HepG2 (cell line): ENCODE results near the gene APC2. TPM values are rescaled to one million over a fixed set of nuclear protein-coding genes. Genes with fewer than 3 reads are reported as not detected.
A peak's percentile ranks its signal among the peaks of the same experiment; 100 is the strongest.

Source experiments
- ATAC-seq: fragments of 200-7000 bp; cut with Tn5 transposase; 3 replicates; pipeline ENCODE4 v1.9.1; 2020; ENCODE audit warnings: mild to moderate bottlenecking, moderate library complexity
- BruUV-seq: library from RNA; stranded (reverse); fragments of 400-500 nt; replicated peaks from 2 replicates; lab custom pipeline; 2021; lab: Mats Ljungman, UMichigan
- CTCF ChIA-PET: fragments of 300-600 bp; formaldehyde crosslinking; extraction: SDS; loops from one replicate; lab custom pipeline; 2021; ENCODE audit warnings: low total read pairs, inconsistent platforms, low intra/inter-chr PET ratio; lab: Yijun Ruan, JAX
- POLR2A ChIA-PET: fragments of 350-600 bp; sonication (Branson Sonifier 250); formaldehyde crosslinking; loops from one replicate; lab custom pipeline; 2020; ENCODE audit warnings: antibody characterized with exemption, inconsistent platforms; lab: Yijun Ruan, JAX
- DNase-seq: peaks from one replicate; pipeline ENCODE4 v3.0.0-alpha.2; 2015; ENCODE audit warnings: low spot score
- FAIRE-seq: peaks from 3 replicates; lab custom pipeline; 2011; peaks lifted over from hg19 to GRCh38; lab: Jason Lieb, UNC
- H2AFZ ChIP-seq: one replicate; pipeline ENCODE4 v1.6.1; 2011; ENCODE audit warnings: low read length, inconsistent platforms
- H3K27ac ChIP-seq: fragments of 300-600 bp; 3 replicates; pipeline ENCODE4 v1.8.0; 2011; ENCODE audit warnings: mixed run types, mild to moderate bottlenecking, mixed read lengths, low read length, inconsistent platforms; ENCODE audit not compliant: insufficient read depth; ENCODE audit errors: extremely low read length
- H3K27me3 ChIP-seq, 2 experiments: fragments of 200-600 bp in 1 of 2; 2 replicates in 1 of 2; 3 replicates in 1 of 2; pipeline versions ENCODE4 v1.6.0 to v1.8.0; 2011; ENCODE audit warnings: low read length in 2 of 2, mild to moderate bottlenecking in 2 of 2, moderate library complexity in 2 of 2, inconsistent platforms in 1 of 2; ENCODE audit not compliant: insufficient read depth in 2 of 2, control insufficient read depth in 1 of 2
- H3K36me3 ChIP-seq, 2 experiments: fragments of 200-600 bp in 1 of 2; replicated peaks in 1 of 2; 2 replicates in 1 of 2; 3 replicates in 1 of 2; pipeline versions ENCODE4 v1.5.1 to v1.8.0; 2011; ENCODE audit warnings: low read length in 2 of 2, inconsistent platforms in 1 of 2; ENCODE audit not compliant: insufficient read depth in 2 of 2, control insufficient read depth in 1 of 2
- H3K4me1 ChIP-seq: 2 replicates; pipeline ENCODE4 v1.5.1; 2012; ENCODE audit warnings: low read length, inconsistent platforms; ENCODE audit not compliant: insufficient read depth
- H3K4me2 ChIP-seq: 2 replicates; pipeline ENCODE4 v1.6.0; 2011; ENCODE audit warnings: low read depth, low read length, inconsistent platforms
- H3K4me3 ChIP-seq, 3 experiments: fragments of 200-600 bp in 1 of 3; sonication (generic), shearing (Covaris generic) in 1 of 3; replicated peaks in 1 of 3; 2 replicates each; pipeline ENCODE4 v1.5.1; 2011 to 2016; ENCODE audit warnings: low read length in 3 of 3, inconsistent platforms in 2 of 3, low read depth in 2 of 3, mild to moderate bottlenecking in 2 of 3, control low read depth in 1 of 3, mixed read lengths in 1 of 3; ENCODE audit not compliant: insufficient read depth in 1 of 3
- H3K79me2 ChIP-seq: one replicate; pipeline ENCODE4 v1.6.1; 2011; ENCODE audit warnings: low read length, inconsistent platforms; ENCODE audit not compliant: insufficient read depth
- H3K9ac ChIP-seq: 2 replicates; pipeline ENCODE4 v1.6.0; 2011; ENCODE audit warnings: mild to moderate bottlenecking, low read depth, low read length, inconsistent platforms; ENCODE audit not compliant: insufficient read depth
- H3K9me3 ChIP-seq: 2 replicates; pipeline ENCODE4 v1.5.1; 2012; ENCODE audit warnings: mild to moderate bottlenecking, low read length
- H4K20me1 ChIP-seq: 2 replicates; pipeline ENCODE4 v1.6.0; 2011; ENCODE audit warnings: inconsistent platforms, mild to moderate bottlenecking, low read length, moderate library complexity; ENCODE audit not compliant: insufficient read depth
- AGO2 ChIP-seq: fragments of 200-400 bp; formaldehyde crosslinking; optimal IDR thresholded peaks from 2 replicates; pipeline ENCODE3; 2017; ENCODE audit warnings: mild to moderate bottlenecking, low read depth, low read length, moderate library complexity
- GABPB1 ChIP-seq: IDR thresholded peaks from 2 replicates; pipeline ENCODE4 v1.6.1; 2016; ENCODE audit warnings: mild to moderate bottlenecking, missing genetic modification reagents, moderate library complexity, missing compliant biosample characterization
- POLR2A ChIP-seq, 2 experiments: IDR thresholded peaks; 2 replicates each; pipeline ENCODE4 v1.6.1; 2011; ENCODE audit warnings: low read depth in 2 of 2, low read length in 2 of 2, mild to moderate bottlenecking in 1 of 2, moderate library complexity in 1 of 2; ENCODE audit not compliant: insufficient read depth in 1 of 2
- POLR2G ChIP-seq: fragments of 200-400 bp; formaldehyde crosslinking; IDR thresholded peaks from 2 replicates; pipeline ENCODE4 v1.6.1; 2018; ENCODE audit warnings: mild to moderate bottlenecking, low read depth, low read length, moderate library complexity
- RXRA ChIP-seq: sonication (generic); formaldehyde crosslinking; IDR thresholded peaks from 2 replicates; pipeline ENCODE4 v1.5.1; 2020; ENCODE audit warnings: missing genetic modification reagents
- SMYD3 ChIP-seq: sonication (generic); formaldehyde crosslinking; IDR thresholded peaks from 2 replicates; pipeline ENCODE4 v1.8.1; 2023; ENCODE audit warnings: mild to moderate bottlenecking, missing genetic modification reagents
- SOX13 ChIP-seq, 3 experiments: fragments of 450-650 bp in 1 of 3; sonication (generic) in 1 of 3; formaldehyde crosslinking in 1 of 3; IDR thresholded peaks in 2 of 3; conservative IDR thresholded peaks in 1 of 3; 2 replicates each; pipeline versions ENCODE4 v1.5.0 to v1.6.1; 2016 to 2020; ENCODE audit warnings: antibody characterized with exemption in 1 of 3, mild to moderate bottlenecking in 1 of 3, missing compliant biosample characterization in 1 of 3, missing genetic modification reagents in 1 of 3, moderate library complexity in 1 of 3
- ZBED4 ChIP-seq: sonication (generic); formaldehyde crosslinking; IDR thresholded peaks from 2 replicates; pipeline ENCODE4 v1.4.0; 2020; ENCODE audit warnings: missing genetic modification reagents, borderline replicate concordance
- ZBTB14 ChIP-seq: sonication (generic); formaldehyde crosslinking; IDR thresholded peaks from 2 replicates; pipeline ENCODE4 v1.4.0; 2020; ENCODE audit warnings: missing genetic modification reagents
- ZBTB25 ChIP-seq: IDR thresholded peaks from 2 replicates; pipeline ENCODE4 v1.6.1; 2018; ENCODE audit warnings: missing genetic modification reagents
- ZFP62 ChIP-seq: sonication (generic); formaldehyde crosslinking; IDR thresholded peaks from 2 replicates; pipeline ENCODE4 v1.4.0; 2020; ENCODE audit warnings: missing genetic modification reagents
- ZMYM3 ChIP-seq: sonication (generic); formaldehyde crosslinking; IDR thresholded peaks from 2 replicates; pipeline ENCODE4 v1.5.1; 2020; ENCODE audit warnings: mild to moderate bottlenecking, missing genetic modification reagents
- ZNF224 ChIP-seq: sonication (generic); formaldehyde crosslinking; IDR thresholded peaks from 2 replicates; pipeline ENCODE4 v1.5.0; 2020; ENCODE audit warnings: mild to moderate bottlenecking, missing genetic modification reagents
- ZNF589 ChIP-seq: sonication (generic); formaldehyde crosslinking; conservative IDR thresholded peaks from 2 replicates; pipeline ENCODE4 v1.8.0; 2022; ENCODE audit warnings: mild to moderate bottlenecking, moderate library complexity, missing genetic modification reagents
- WGBS: methylation state at CpG from one replicate; pipeline ENCODE4 v1.1.6; 2017; ENCODE audit warnings: low lambda C conversion rate; 5-methylcytosine and 5-hydroxymethylcytosine counted together
- in situ Hi-C: cut with HindIII; loops from 2 replicates; pipeline ENCODE4 v1.10.0; 2017; ENCODE audit warnings: low pct_unique_long_range_greater_than_20kb; ENCODE audit not compliant: extremely low pct_ligation_motif_present
- intact Hi-C: fragments of 100-400 bp; cut with micrococcal nuclease; formaldehyde crosslinking; loops from one replicate; pipeline ENCODE4 v1.10.0; 2022; ENCODE audit not compliant: unreplicated experiment
- polyA plus RNA-seq, 8 experiments: library from polyadenylated mRNA; depleted of rRNA in 3 of 8; stranded (reverse) in 7 of 8; unstranded in 1 of 8; fragments of >200 nt; fragmentation: Illumina TruSeq in 4 of 8; extraction: Trizol in 4 of 8; gene quantifications; 2 replicates each; pipeline versions ENCODE4 v1.2.1 to v1.2.3, GENCODE V29; 2011 to 2016; ENCODE audit warnings: low read depth in 4 of 8, missing spikeins in 1 of 8, mixed read lengths in 1 of 8; ENCODE audit not compliant: insufficient read depth in 1 of 8
- total RNA-seq, 5 experiments: library from RNA; depleted of rRNA; stranded (reverse); fragments of >200 nt; fragmentation: Illumina TruSeq; extraction: Trizol; gene quantifications; 2 replicates each; pipeline ENCODE4 v1.2.3, GENCODE V29; 2016; ENCODE audit warnings: low read depth in 1 of 5
- TF ChIP-seq, protein P1 (sequence below): IDR thresholded peaks from 2 replicates; pipeline ENCODE4 v1.6.1; 2016; ENCODE audit warnings: missing compliant biosample characterization, missing genetic modification reagents, borderline replicate concordance

The APC2 gene
- total and polyA plus RNA-seq, 2 of the 13 experiments (the other 11 are each of a cell fraction or from before 2014, with no cell fraction given) = 0.08 to 0.22 TPM

DNA sequence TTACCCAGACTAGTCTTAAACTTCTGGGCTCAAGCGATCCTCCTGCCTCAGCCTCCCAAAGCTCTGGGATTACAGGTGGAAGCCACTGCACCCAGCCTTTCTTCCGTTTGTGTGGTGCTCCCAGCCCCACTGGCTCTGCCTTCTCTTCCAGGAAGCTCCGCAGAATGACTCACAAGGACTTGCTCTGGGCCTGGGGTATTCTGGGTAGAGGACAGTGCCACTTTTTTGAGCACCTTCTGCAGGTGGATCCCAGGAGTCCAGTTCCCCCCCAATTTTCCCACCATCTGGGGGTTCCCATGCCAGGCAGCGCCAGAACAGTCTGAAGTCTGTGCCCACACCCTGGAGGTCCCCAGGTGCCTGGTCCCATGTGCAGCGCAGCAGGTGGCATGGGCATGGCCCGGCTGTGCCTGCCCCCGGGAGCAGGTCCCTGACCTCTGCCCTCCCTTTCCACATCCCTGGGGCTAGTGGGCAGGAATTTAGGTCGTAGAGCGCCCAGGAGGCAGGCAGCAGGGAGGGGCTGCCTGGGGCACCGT, 42.6 kb downstream of the APC2 start (continued):
- 0 out of 2 replicates have a peak, but pooled peaks have one; percentile 63 for TF ChIP-seq ZNF589 (CRISPR knock-in tag)
- no peak for TF ChIP-seq SOX13 (IDR thresholded peaks at IDR 0.05)
- TF ChIP-seq SOX13 (CRISPR knock-in tag; conservative IDR thresholded peaks at IDR 0.05 in 1 of 2, IDR thresholded peaks at IDR 0.05 in 1 of 2) = no peak
- TF ChIP-seq ZMYM3 (CRISPR knock-in tag) = no peak; the same call in 1 of the 2 replicates
- peak; percentile 51 for TF ChIP-seq GABPB1
- peak; percentile 78; the same call in 1 of the 2 replicates for TF ChIP-seq RXRA (CRISPR knock-in tag)
- TF ChIP-seq, protein P1, sequence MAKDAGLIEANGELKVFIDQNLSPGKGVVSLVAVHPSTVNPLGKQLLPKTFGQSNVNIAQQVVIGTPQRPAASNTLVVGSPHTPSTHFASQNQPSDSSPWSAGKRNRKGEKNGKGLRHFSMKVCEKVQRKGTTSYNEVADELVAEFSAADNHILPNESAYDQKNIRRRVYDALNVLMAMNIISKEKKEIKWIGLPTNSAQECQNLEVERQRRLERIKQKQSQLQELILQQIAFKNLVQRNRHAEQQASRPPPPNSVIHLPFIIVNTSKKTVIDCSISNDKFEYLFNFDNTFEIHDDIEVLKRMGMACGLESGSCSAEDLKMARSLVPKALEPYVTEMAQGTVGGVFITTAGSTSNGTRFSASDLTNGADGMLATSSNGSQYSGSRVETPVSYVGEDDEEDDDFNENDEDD (CRISPR knock-in tag) = 0 out of 2 replicates have a peak, but pooled peaks have one; percentile 16
- TF ChIP-seq POLR2G = peak; percentile 23
- TF ChIP-seq POLR2A (IDR thresholded peaks at IDR 0.05; ENCODE audit: insufficient read depth in 1 of 2, low read depth in 2 of 2, low read length in 2 of 2) = peak in 1 of 2 experiments; percentile 42; a peak in 2 of 4 replicates

- no TSS peak for BruUV-seq
- 38% methylated on average over 9 of the region's 15 CpGs for WGBS
- no peak for ATAC-seq
- no peak overlapping the region for H3K27ac ChIP-seq
- CTCF ChIA-PET = no interaction called here
- no peak overlapping the region for H3K9ac ChIP-seq
- POLR2A ChIA-PET = interaction anchor here (1.3 to 1.5 kb wide), 2 partner anchors 17 to 50 kb away, joined by 4 to 6 read pairs; no protein-coding TSS in a partner anchor
- intact Hi-C loops (no loop called here), in situ Hi-C loops (no loop called here)
- peaks cover 6% of the 10 kb centered on the region for H3K79me2 ChIP-seq
- no peak for FAIRE-seq
- H4K20me1 ChIP-seq = no peaks in the 10 kb centered on the region
- H3K4me3 ChIP-seq = no peak overlapping the region
- H3K4me2 ChIP-seq = peak overlapping the region; percentile 94; the same call in 1 of the 2 replicates
- H3K4me1 ChIP-seq = peaks cover 56% of the 10 kb centered on the region
- no peaks in the 10 kb centered on the region for H3K36me3 ChIP-seq
- H3K27me3 ChIP-seq = no peaks in the 10 kb centered on the region
- H2AFZ ChIP-seq = no peak overlapping the region
- H3K9me3 ChIP-seq = no peaks in the 10 kb centered on the region
- no peak for DNase-seq
- TF ChIP-seq ZNF224 (CRISPR knock-in tag) = no peak
- peak; percentile 24 for TF ChIP-seq AGO2
- TF ChIP-seq ZFP62 (CRISPR knock-in tag) = no peak
- TF ChIP-seq ZBTB25 (CRISPR knock-in tag) = no peak
- TF ChIP-seq SMYD3 (CRISPR knock-in tag) = no peak
- no peak for TF ChIP-seq ZBTB14 (CRISPR knock-in tag)
- TF ChIP-seq ZBED4 (CRISPR knock-in tag) = no peak
These were observed 44.3 kb downstream of the APC2 start for GRCh38 chr19:1494115-1494815.
